ENCODE data around the gene KIAA0232. TPM values are rescaled to one million over a fixed set of nuclear protein-coding genes. Genes with fewer than 3 reads are reported as not detected.

The KIAA0232 gene
- total and polyA plus RNA-seq, 9 of the 15 experiments (the other 6 are each of a cell fraction or from before 2014, with no cell fraction given) = 3.5 to 17.4 (median 13.0) TPM

DNA sequence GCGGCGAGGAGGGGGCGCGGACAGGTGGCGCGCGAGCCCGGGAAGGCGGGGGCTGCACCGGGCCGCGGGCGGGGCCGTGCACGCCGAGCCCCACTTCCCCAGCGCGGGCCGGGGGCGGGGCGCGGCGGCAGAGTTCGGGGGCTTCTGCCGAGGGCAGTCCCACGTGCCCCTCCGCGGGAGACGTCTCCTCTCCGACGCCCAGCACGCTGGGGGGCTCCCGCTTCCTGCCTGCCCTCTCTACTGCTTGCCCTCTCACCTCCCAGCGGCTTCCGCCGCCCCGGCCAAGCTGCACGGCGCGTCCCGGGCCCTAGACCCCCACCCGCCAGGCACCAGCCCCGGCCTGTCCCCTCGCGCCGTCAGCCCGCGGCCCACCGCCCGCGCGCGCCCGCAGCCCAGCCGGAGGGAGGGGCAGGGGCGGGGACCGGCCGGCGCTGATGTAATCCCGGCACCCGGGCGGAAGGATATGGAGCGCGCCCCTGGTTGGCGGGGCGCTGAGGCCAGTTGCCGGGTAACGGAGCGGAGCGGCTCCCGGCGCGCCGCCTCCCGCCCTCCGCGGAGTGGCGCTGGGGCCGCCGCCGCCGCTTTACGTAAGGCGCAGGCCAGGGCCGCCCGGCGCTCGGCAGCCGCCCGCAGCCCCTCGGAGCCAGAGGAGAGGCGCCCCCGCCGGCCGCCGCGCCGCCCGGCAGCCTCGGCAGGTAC, at the start of gene KIAA0232 (continued):
- TF ChIP-seq PML (IDR thresholded peaks at IDR 0.05; ENCODE audit: low read length) = no peak
- TF ChIP-seq, protein P1, sequence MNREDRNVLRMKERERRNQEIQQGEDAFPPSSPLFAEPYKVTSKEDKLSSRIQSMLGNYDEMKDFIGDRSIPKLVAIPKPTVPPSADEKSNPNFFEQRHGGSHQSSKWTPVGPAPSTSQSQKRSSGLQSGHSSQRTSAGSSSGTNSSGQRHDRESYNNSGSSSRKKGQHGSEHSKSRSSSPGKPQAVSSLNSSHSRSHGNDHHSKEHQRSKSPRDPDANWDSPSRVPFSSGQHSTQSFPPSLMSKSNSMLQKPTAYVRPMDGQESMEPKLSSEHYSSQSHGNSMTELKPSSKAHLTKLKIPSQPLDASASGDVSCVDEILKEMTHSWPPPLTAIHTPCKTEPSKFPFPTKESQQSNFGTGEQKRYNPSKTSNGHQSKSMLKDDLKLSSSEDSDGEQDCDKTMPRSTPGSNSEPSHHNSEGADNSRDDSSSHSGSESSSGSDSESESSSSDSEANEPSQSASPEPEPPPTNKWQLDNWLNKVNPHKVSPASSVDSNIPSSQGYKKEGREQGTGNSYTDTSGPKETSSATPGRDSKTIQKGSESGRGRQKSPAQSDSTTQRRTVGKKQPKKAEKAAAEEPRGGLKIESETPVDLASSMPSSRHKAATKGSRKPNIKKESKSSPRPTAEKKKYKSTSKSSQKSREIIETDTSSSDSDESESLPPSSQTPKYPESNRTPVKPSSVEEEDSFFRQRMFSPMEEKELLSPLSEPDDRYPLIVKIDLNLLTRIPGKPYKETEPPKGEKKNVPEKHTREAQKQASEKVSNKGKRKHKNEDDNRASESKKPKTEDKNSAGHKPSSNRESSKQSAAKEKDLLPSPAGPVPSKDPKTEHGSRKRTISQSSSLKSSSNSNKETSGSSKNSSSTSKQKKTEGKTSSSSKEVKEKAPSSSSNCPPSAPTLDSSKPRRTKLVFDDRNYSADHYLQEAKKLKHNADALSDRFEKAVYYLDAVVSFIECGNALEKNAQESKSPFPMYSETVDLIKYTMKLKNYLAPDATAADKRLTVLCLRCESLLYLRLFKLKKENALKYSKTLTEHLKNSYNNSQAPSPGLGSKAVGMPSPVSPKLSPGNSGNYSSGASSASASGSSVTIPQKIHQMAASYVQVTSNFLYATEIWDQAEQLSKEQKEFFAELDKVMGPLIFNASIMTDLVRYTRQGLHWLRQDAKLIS (CRISPR knock-in tag; IDR thresholded peaks at IDR 0.05) = no peak
- TF ChIP-seq, protein P2, sequence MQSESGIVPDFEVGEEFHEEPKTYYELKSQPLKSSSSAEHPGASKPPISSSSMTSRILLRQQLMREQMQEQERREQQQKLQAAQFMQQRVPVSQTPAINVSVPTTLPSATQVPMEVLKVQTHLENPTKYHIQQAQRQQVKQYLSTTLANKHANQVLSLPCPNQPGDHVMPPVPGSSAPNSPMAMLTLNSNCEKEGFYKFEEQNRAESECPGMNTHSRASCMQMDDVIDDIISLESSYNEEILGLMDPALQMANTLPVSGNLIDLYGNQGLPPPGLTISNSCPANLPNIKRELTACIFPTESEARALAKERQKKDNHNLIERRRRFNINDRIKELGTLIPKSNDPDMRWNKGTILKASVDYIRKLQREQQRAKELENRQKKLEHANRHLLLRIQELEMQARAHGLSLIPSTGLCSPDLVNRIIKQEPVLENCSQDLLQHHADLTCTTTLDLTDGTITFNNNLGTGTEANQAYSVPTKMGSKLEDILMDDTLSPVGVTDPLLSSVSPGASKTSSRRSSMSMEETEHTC (IDR thresholded peaks at IDR 0.05) = no peak
- no peak for TF ChIP-seq CREB1 (IDR thresholded peaks at IDR 0.05)
- TF ChIP-seq CREB1 (CRISPR knock-in tag; IDR thresholded peaks at IDR 0.05) = no peak
- TF ChIP-seq CBX3 (IDR thresholded peaks at IDR 0.05; ENCODE audit: borderline replicate concordance in 1 of 2, low read length in 2 of 2) = no peak
- no peak for TF ChIP-seq ZNF354B (CRISPR knock-in tag; IDR thresholded peaks at IDR 0.05)
- TF ChIP-seq ZNF77 (CRISPR knock-in tag; IDR thresholded peaks at IDR 0.05) = no peak
- TF ChIP-seq, protein P3, sequence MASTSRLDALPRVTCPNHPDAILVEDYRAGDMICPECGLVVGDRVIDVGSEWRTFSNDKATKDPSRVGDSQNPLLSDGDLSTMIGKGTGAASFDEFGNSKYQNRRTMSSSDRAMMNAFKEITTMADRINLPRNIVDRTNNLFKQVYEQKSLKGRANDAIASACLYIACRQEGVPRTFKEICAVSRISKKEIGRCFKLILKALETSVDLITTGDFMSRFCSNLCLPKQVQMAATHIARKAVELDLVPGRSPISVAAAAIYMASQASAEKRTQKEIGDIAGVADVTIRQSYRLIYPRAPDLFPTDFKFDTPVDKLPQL (IDR thresholded peaks at IDR 0.05; ENCODE audit: extremely low read depth, insufficient read length) = no peak
- no peak for TF ChIP-seq SMAD2 (IDR thresholded peaks at IDR 0.05; ENCODE audit: low read depth, low read length)
- TF ChIP-seq CHCHD3 (CRISPR knock-in tag; IDR thresholded peaks at IDR 0.05) = no peak
- TF ChIP-seq, protein P4, sequence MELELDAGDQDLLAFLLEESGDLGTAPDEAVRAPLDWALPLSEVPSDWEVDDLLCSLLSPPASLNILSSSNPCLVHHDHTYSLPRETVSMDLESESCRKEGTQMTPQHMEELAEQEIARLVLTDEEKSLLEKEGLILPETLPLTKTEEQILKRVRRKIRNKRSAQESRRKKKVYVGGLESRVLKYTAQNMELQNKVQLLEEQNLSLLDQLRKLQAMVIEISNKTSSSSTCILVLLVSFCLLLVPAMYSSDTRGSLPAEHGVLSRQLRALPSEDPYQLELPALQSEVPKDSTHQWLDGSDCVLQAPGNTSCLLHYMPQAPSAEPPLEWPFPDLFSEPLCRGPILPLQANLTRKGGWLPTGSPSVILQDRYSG (tag; conservative IDR thresholded peaks at IDR 0.05; ENCODE audit: low read depth) = no peak
- TF ChIP-seq TGIF2 (CRISPR knock-in tag; IDR thresholded peaks at IDR 0.05) = no peak
- no peak for TF ChIP-seq KAT8 (IDR thresholded peaks at IDR 0.05; ENCODE audit: low read depth)
- TF ChIP-seq BRCA1 (IDR thresholded peaks at IDR 0.05) = no peak
- TF ChIP-seq BRCA1 (CRISPR knock-in tag; IDR thresholded peaks at IDR 0.05) = no peak
- no peak for TF ChIP-seq HNRNPK (IDR thresholded peaks at IDR 0.05; ENCODE audit: low read depth, low read length, poor library complexity, severe bottlenecking)
- TF ChIP-seq KLF13 (tag; IDR thresholded peaks at IDR 0.05; ENCODE audit: borderline replicate concordance, low read depth) = no peak
- TF ChIP-seq KDM1A (IDR thresholded peaks at IDR 0.05) = no peak
- peak; percentile 61 for TF ChIP-seq HCFC1 (IDR thresholded peaks at IDR 0.05; ENCODE audit: low read depth, low read length)
- TF ChIP-seq, protein P5, sequence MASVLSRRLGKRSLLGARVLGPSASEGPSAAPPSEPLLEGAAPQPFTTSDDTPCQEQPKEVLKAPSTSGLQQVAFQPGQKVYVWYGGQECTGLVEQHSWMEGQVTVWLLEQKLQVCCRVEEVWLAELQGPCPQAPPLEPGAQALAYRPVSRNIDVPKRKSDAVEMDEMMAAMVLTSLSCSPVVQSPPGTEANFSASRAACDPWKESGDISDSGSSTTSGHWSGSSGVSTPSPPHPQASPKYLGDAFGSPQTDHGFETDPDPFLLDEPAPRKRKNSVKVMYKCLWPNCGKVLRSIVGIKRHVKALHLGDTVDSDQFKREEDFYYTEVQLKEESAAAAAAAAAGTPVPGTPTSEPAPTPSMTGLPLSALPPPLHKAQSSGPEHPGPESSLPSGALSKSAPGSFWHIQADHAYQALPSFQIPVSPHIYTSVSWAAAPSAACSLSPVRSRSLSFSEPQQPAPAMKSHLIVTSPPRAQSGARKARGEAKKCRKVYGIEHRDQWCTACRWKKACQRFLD (CRISPR knock-in tag; IDR thresholded peaks at IDR 0.05) = 0 out of 2 replicates have a peak, but pooled peaks have one; percentile 21
- TF ChIP-seq CBFB (CRISPR knock-in tag; IDR thresholded peaks at IDR 0.05) = no peak

Data from K562 (cell line).